Heart left ventricle (tissue), 13 donors: Measurements from ENCODE around the gene CDH13.

Experiments
- CTCF ChIP-seq, 12 donors: fragments of 200-600 bp; sonication (generic) in 4 of 12; IDR thresholded peaks; one replicate each; pipeline versions ENCODE4 v1.5.0 to v1.8.0; 2018 to 2022; ENCODE audit warnings: antibody characterized with exemption in 12 of 12, mild to moderate bottlenecking in 5 of 12
- POLR2A ChIP-seq, 2 donors: fragments of 450-650 bp; IDR thresholded peaks; one replicate each; pipeline ENCODE4 v1.6.1; 2017; ENCODE audit warnings: antibody characterized with exemption in 2 of 2, mild to moderate bottlenecking in 2 of 2, moderate library complexity in 2 of 2
- donor health status: ischemic (EF 13 %, LVEDD 7.1; RV severe dilation, severe dysfunction).
- donor health status: DM: no; HTN: yes; CAD: no.
- donor health status: DM: no; HTN: no; CAD: no.
- donor health status: ischemic (EF 25% LVEDD 6.9; RV normal size, moderate dysfunction).
- donor health status: ischemic (EF 25% LVEDD 5.7; RV mildly dilated, moderate dysfunction).
- donor health status: ischemic (EF 35%, LVEDD 5.7; RV mildly dilated, moderate dysfunction).
- donor health status: nonischemic (EF 11% LVEDD 7.7; RV severe dilation, severe dysfunction).
- donor health status: DM: yes; HTN: yes; CAD: no.
- donor health status: PGD.
- donor health status: ischemic (EF 29% LVEDD 5.4; RV normal size, mild dysfunction).
- donor health status: nonischemic (EF 23%, LVEDD 6.1; RV moderate dilation, normal function).

DNA sequence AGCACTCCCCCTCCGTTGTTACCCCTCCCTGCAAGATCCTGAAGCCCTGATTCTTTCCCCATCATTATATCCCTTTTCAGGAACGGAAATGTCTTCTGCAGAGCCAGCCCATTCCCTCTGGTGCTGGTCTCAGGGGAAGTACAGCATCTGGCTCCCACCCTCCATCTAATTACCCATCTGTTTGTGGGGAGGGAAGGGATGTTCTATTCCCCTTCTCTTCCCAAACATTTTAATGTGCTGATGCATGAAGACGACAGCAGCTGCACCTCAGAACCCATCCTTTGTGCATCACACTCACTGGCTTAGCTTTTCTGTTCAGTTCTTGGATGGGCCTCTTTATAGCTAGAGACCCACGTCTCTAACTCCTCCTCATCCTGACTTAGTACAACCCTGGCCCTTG is 367.2 kb downstream of the CDH13 start:
- TF ChIP-seq CTCF (IDR thresholded peaks at IDR 0.05): no peak
- TF ChIP-seq POLR2A (IDR thresholded peaks at IDR 0.05): no peak
